AG04450 (cell line): ENCODE data around the gene SORCS2. TPM values are rescaled to one million over a fixed set of nuclear protein-coding genes. Genes with fewer than 3 reads are reported as not detected.

Experiments used
- CTCF ChIA-PET: fragments of 300-600, 350-600 bp; formaldehyde crosslinking; extraction: SDS; loops from one replicate; lab custom pipeline; 2022; ENCODE audit warnings: antibody characterized with exemption, inconsistent platforms; lab: Charles Lee
- POLR2A ChIA-PET: fragments of 350-600 bp; formaldehyde crosslinking; extraction: SDS; loops from one replicate; lab custom pipeline; 2021; ENCODE audit warnings: antibody characterized with exemption, inconsistent platforms; lab: Yijun Ruan, JAX
- DNase-seq: peaks from one replicate; pipeline ENCODE4 v3.0.0-alpha.2; 2011; ENCODE audit warnings: low read depth, low spot score
- H3K27ac ChIP-seq: one replicate; pipeline ENCODE4 v1.5.1; 2012; ENCODE audit warnings: low read depth, low read length, control low read depth
- H3K27me3 ChIP-seq: one replicate; pipeline ENCODE4 v1.6.0; 2012; ENCODE audit warnings: low read length; ENCODE audit not compliant: control insufficient read depth, insufficient read depth
- H3K4me3 ChIP-seq: 2 replicates; pipeline ENCODE4 v1.5.1; 2011; ENCODE audit warnings: mild to moderate bottlenecking, low read depth, low read length, control low read depth
- H3K9me3 ChIP-seq: 2 replicates; pipeline ENCODE4 v1.5.1; 2012; ENCODE audit warnings: low read length; ENCODE audit not compliant: control insufficient read depth, insufficient read depth
- CTCF ChIP-seq: IDR thresholded peaks from 2 replicates; pipeline ENCODE4 v1.5.1; 2011; ENCODE audit warnings: low read depth, low read length, control low read depth, inconsistent platforms
- polyA plus RNA-seq: library from polyadenylated mRNA; depleted of rRNA; stranded (reverse); fragments of >200 nt; gene quantifications from 2 replicates; pipeline ENCODE4 v1.2.3, GENCODE V29; 2011

The SORCS2 gene
- polyA plus RNA-seq, 1 experiment = 0.29 TPM

GRCh38 chr4:7708238-7708637 is 515.9 kb downstream of the SORCS2 start:
- ChIA-PET POLR2A (no interaction called here), CTCF (interaction anchor here (0.6 kb wide), 3 partner anchors 12 to 630 kb away, joined by 3 to 6 read pairs (median 4); no protein-coding TSS in a partner anchor)
- Histone ChIP-seq H3K27ac (no peak overlapping the region), H3K9me3 (no peaks in the 10 kb centered on the region; the same call in 1 of the 2 replicates), H3K27me3 (peaks cover 5% of the 10 kb centered on the region), H3K4me3 (no peak overlapping the region)
- TF ChIP-seq CTCF = no peak
- DNase-seq = no peak

- Histone ChIP-seq H3K27me3 (peaks cover 5% of the 10 kb centered on the region), H3K27ac (no peak overlapping the region), H3K9me3 (peaks cover 3% of the 10 kb centered on the region; the same call in 1 of the 2 replicates), H3K4me3 (no peak overlapping the region)
- DNase-seq = no peak
- CTCF ChIA-PET = no interaction called here
- POLR2A ChIA-PET = no interaction called here
- TF ChIP-seq CTCF = no peak
Observed at GRCh38 chr4:7708981-7709380, 516.6 kb downstream of the SORCS2 start.

GRCh38 chr4:7709431-7709830 is 517.1 kb downstream of the SORCS2 start:
- Histone ChIP-seq H3K27ac (no peak overlapping the region), H3K9me3 (peaks cover 8% of the 10 kb centered on the region; the same call in 1 of the 2 replicates), H3K4me3 (no peak overlapping the region), H3K27me3 (peaks cover 5% of the 10 kb centered on the region)
- DNase-seq = no peak
- POLR2A ChIA-PET = no interaction called here
- no peak for TF ChIP-seq CTCF
- CTCF ChIA-PET = no interaction called here

- peaks cover 12% of the 10 kb centered on the region; the same call in 1 of the 2 replicates for H3K9me3 ChIP-seq
- CTCF ChIA-PET = no interaction called here
- H3K27me3 ChIP-seq = peaks cover 5% of the 10 kb centered on the region
- TF ChIP-seq CTCF = no peak
- H3K27ac ChIP-seq = no peak overlapping the region
- H3K4me3 ChIP-seq = no peak overlapping the region
- POLR2A ChIA-PET = no interaction called here
- DNase-seq = no peak
Observed at GRCh38 chr4:7710126-7710525, 517.8 kb downstream of the SORCS2 start.

- H3K4me3 ChIP-seq = no peak overlapping the region
- peaks cover 8% of the 10 kb centered on the region for H3K27me3 ChIP-seq
- CTCF ChIA-PET = no interaction called here
- POLR2A ChIA-PET = no interaction called here
- H3K9me3 ChIP-seq = peaks cover 12% of the 10 kb centered on the region; the same call in 1 of the 2 replicates
- no peak for DNase-seq
- TF ChIP-seq CTCF = no peak
- no peak overlapping the region for H3K27ac ChIP-seq
Observed at GRCh38 chr4:7710576-7711306, 518.4 kb downstream of the SORCS2 start.
